ENCODE data around the gene STK35. TPM values are rescaled to one million over a fixed set of nuclear protein-coding genes. Genes with fewer than 3 reads are reported as not detected.

Gene STK35
- total RNA-seq, 2 experiments from 2014 or later = 17.5 to 18.2 TPM

- Mint-ChIP-seq H3K4me3 (no peak overlapping the region), H3K36me3 (peaks cover 25% of the 10 kb centered on the region), H3K27ac (no peak overlapping the region), H3K27me3 (no peaks in the 10 kb centered on the region), H3K9me3 (ENCODE audit: low read depth) (no peaks in the 10 kb centered on the region), H3K4me1 (peaks cover 45% of the 10 kb centered on the region)
- no peak for DNase-seq
- CTCF ChIA-PET = no interaction called here
- ATAC-seq = no peak
Measured at GRCh38 chr20:2114127-2114959, 12.7 kb downstream of the STK35 start.

DNA sequence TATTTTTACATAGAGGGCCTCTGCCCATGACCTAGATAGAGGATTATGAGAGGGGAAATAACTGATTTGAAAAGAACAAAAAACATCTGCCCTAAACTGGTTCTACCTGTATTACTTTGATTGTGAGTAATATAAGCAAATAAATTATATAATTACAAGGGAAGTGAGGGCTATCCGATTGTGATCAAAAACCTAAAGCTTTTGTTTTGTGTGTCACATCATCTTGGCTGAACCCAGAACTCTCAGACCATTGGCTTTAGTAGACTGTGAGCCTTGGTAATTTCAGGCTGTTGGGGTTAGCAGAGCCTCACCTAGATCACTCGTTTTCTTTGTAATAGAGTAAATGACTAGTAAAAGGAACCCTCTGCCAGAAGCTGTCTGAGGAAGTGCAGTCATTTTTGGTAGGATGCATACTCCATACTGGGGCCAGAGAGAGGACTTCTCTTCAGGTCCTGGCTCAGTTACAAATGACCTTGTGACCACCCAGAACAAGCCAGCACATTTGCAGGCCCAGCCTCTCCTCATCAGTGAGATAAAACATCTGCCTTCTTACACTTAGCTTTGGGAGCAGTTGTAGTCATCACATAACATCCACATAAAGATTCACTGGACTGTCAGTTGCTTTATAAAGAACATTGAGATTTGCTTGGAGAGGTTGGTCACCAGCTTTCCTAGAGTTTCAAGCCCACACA is 13.5 kb downstream of the STK35 start:
- Mint-ChIP-seq H3K27ac (no peak overlapping the region), H3K27me3 (no peaks in the 10 kb centered on the region), H3K4me1 (peaks cover 41% of the 10 kb centered on the region), H3K4me3 (no peak overlapping the region), H3K9me3 (ENCODE audit: low read depth) (no peaks in the 10 kb centered on the region), H3K36me3 (peaks cover 31% of the 10 kb centered on the region)
- CTCF ChIA-PET = interaction anchor here (0.8 kb wide), 1 partner anchor 18 kb away, joined by 3 read pairs; no protein-coding TSS in a partner anchor
- ATAC-seq = no peak
- no peak for DNase-seq

DNA sequence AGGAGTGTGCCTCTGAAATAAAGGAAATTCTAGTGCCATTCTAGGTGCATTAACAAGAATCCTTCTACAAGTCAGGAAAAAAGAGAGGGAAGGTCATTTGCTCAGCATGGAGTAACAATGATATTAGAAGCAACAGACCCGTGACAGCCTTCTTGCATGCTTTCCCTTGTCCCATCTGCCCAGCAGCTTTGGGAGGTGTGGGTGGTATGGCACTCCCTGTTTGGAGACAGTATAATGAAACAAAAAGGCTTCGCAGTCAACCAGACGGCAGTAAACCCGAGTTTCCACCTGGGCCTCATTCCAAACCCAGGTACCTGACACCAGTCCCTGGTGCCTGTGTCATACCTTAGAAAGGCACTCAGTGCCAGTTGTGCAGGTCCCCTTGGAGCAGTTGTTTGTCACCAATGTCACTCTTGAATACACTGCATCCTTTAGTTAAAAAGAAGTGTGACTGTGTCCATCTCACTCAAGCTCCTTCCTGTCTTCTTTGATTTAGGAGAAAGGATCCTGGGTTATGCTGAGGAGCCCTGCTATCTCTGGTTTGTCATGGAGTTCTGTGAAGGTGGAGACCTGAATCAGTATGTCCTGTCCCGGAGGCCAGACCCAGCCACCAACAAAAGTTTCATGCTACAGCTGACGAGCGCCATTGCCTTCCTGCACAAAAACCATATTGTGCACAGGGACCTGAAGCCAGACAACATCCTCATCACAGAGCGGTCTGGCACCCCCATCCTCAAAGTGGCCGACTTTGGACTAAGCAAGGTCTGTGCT is 14.7 kb downstream of the STK35 start:
- H3K4me1 Mint-ChIP-seq = peaks cover 34% of the 10 kb centered on the region
- ATAC-seq = no peak
- no peak overlapping the region for H3K27ac Mint-ChIP-seq

DNA sequence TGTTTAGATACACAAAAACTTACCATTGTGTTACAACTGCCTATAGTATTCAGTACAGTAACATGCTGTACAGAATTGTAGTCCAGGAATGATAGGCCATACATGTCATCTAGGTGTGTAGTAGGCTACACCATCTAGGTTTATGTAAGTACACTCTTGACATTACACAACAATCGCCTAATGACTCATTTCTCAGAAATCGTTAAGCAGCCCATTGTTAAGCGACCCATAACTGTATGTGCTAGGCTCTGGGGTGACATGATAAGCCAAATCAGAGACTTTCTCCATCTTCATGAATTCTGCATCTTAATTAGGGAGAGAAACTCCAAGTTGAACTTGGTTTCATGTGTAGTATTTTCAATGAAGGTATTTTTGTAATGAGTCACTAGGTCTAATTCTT is 17.2 kb downstream of the STK35 start:
- no peak overlapping the region for H3K4me3 Mint-ChIP-seq
- no peak for DNase-seq
- peaks cover 39% of the 10 kb centered on the region for H3K36me3 Mint-ChIP-seq
- ATAC-seq = peak; percentile 69
- H3K9me3 Mint-ChIP-seq (ENCODE audit: low read depth) = no peaks in the 10 kb centered on the region
- no peaks in the 10 kb centered on the region for H3K27me3 Mint-ChIP-seq
- H3K4me1 Mint-ChIP-seq = peaks cover 28% of the 10 kb centered on the region
- H3K27ac Mint-ChIP-seq = no peak overlapping the region
- CTCF ChIA-PET = interaction anchor here (1.0 to 1.4 kb wide), 2 partner anchors 16 to 26 kb away, joined by 3 to 5 read pairs; no protein-coding TSS in a partner anchor

More for the DNA sequence above, 14.7 kb downstream of the STK35 start:
- peaks cover 35% of the 10 kb centered on the region for H3K36me3 Mint-ChIP-seq
- no peak overlapping the region for H3K4me3 Mint-ChIP-seq
- H3K27me3 Mint-ChIP-seq = no peaks in the 10 kb centered on the region
- no peaks in the 10 kb centered on the region for H3K9me3 Mint-ChIP-seq (ENCODE audit: low read depth)
- no peak for DNase-seq
- CTCF ChIA-PET = no interaction called here

DNA sequence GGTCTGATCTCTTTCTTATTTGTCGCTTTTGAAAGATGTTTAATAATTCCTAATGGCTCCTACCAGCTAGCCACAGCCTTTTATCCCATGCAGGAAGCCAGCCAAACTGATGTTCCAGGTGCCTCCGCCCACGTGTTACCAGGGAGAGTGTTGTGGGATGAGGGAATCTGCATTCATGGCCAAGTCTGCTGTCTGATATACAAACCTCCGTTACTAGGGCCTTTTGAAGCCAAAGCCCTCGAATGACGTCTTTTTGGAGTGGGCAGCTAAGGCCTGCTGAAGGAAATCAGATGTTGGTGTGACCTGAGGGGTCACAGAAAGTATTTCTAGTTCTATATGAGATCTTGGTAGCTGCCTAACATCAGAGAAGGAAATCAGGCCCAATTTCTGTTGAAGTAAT is 21.3 kb downstream of the STK35 start:
- no peaks in the 10 kb centered on the region for H3K27me3 Mint-ChIP-seq
- peaks cover 25% of the 10 kb centered on the region for H3K36me3 Mint-ChIP-seq
- DNase-seq (no peak), ATAC-seq (no peak)
- no peak overlapping the region for H3K4me3 Mint-ChIP-seq
- H3K27ac Mint-ChIP-seq = no peak overlapping the region
- no peaks in the 10 kb centered on the region for H3K9me3 Mint-ChIP-seq (ENCODE audit: low read depth)
- H3K4me1 Mint-ChIP-seq = peaks cover 27% of the 10 kb centered on the region
- CTCF ChIA-PET = no interaction called here

DNA sequence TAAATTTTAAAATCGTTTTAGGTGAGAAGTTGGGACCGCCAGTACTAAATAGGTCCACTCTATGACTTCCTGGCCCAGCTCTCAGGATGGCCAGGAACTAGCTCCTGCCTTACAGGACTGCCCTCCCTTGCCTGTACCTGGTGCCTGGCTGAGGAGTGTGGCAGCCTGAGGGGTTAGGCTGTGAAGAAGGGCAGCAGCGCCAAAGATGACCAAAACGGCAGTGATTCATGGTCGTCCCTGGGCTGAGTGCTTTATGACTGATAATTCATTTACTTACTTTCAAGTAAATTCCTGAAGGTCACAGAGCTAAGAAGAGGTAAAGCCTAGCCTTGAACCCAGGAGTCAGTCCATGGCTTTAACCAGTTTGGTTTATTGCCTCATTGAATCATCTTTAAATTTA is 22.1 kb downstream of the STK35 start:
- Mint-ChIP-seq H3K4me3 (no peak overlapping the region), H3K9me3 (ENCODE audit: low read depth) (no peaks in the 10 kb centered on the region), H3K27ac (no peak overlapping the region), H3K36me3 (peaks cover 22% of the 10 kb centered on the region), H3K4me1 (peaks cover 28% of the 10 kb centered on the region), H3K27me3 (no peaks in the 10 kb centered on the region)
- ATAC-seq = no peak
- no peak for DNase-seq
- CTCF ChIA-PET = no interaction called here

- no peaks in the 10 kb centered on the region for H3K9me3 Mint-ChIP-seq (ENCODE audit: low read depth)
- peaks cover 14% of the 10 kb centered on the region for H3K36me3 Mint-ChIP-seq
- no peak for ATAC-seq
- H3K27ac Mint-ChIP-seq = no peak overlapping the region
- H3K27me3 Mint-ChIP-seq = no peaks in the 10 kb centered on the region
- no peak overlapping the region for H3K4me3 Mint-ChIP-seq
- no peak for DNase-seq
- CTCF ChIA-PET = no interaction called here
- peaks cover 28% of the 10 kb centered on the region for H3K4me1 Mint-ChIP-seq
Measured at GRCh38 chr20:2124564-2125213, 23.1 kb downstream of the STK35 start.

GRCh38 chr20:2125474-2126112 is 24.0 kb downstream of the STK35 start:
- Mint-ChIP-seq H3K4me3 (no peak overlapping the region), H3K27ac (no peak overlapping the region), H3K36me3 (peaks cover 9% of the 10 kb centered on the region), H3K9me3 (ENCODE audit: low read depth) (no peaks in the 10 kb centered on the region), H3K27me3 (no peaks in the 10 kb centered on the region), H3K4me1 (peaks cover 25% of the 10 kb centered on the region)
- ATAC-seq (no peak), DNase-seq (no peak)
- CTCF ChIA-PET = interaction anchor here (0.6 to 0.9 kb wide), 2 partner anchors 33 to 121 kb away, joined by 3 read pairs; no protein-coding TSS in a partner anchor

DNA sequence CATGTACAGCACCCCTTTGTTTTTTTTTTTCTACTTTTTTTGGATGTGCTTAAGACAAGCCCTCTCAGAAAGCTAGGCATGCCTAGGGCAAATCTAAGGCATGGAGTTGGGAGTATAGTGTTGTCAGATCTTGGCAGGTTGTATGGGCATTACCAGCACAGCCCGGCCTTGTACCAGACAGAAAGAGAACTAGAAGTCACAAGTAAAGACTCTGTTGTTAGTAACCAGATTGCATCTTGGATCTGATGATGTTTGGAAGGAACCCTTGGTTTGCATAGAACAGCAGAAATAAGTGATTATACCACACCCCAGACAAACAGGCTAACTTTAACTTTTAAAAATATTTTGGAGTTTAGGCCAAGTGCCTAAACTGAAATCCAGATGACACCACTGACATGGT is 25.6 kb downstream of the STK35 start:
- Mint-ChIP-seq H3K27ac (no peak overlapping the region), H3K4me3 (no peak overlapping the region), H3K4me1 (peaks cover 28% of the 10 kb centered on the region), H3K27me3 (no peaks in the 10 kb centered on the region), H3K9me3 (ENCODE audit: low read depth) (no peaks in the 10 kb centered on the region), H3K36me3 (no peaks in the 10 kb centered on the region)
- no peak for DNase-seq
- no peak for ATAC-seq
- CTCF ChIA-PET = no interaction called here

DNA sequence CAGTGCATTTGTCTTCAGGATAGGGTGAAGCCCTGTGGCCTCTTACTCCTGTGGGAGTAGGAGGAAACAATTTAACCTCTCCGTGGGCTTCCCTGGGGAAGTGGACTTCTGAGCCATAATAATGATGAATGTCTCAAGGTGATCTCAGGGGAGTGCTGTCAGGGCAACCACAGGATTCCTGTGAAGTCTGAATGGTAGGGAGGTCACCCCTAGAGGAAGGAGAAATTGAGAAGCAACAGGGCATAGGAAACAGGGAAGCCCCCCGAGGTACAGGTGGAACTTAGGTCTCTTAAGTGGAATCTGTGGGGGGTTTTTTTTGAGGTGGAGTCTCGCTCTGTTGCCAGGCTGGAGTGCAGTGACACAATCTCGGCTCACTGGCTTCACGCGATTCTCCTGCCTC is 26.9 kb downstream of the STK35 start:
- no peaks in the 10 kb centered on the region for H3K9me3 Mint-ChIP-seq (ENCODE audit: low read depth)
- no peak overlapping the region for H3K27ac Mint-ChIP-seq
- H3K4me1 Mint-ChIP-seq = peaks cover 28% of the 10 kb centered on the region
- CTCF ChIA-PET = no interaction called here
- DNase-seq (no peak), ATAC-seq (no peak)
- H3K36me3 Mint-ChIP-seq = no peaks in the 10 kb centered on the region
- no peaks in the 10 kb centered on the region for H3K27me3 Mint-ChIP-seq
- H3K4me3 Mint-ChIP-seq = no peak overlapping the region

- CTCF ChIA-PET = no interaction called here
- Mint-ChIP-seq H3K27me3 (no peaks in the 10 kb centered on the region), H3K9me3 (ENCODE audit: low read depth) (no peaks in the 10 kb centered on the region), H3K27ac (no peak overlapping the region), H3K4me1 (peaks cover 28% of the 10 kb centered on the region), H3K4me3 (no peak overlapping the region), H3K36me3 (no peaks in the 10 kb centered on the region)
- DNase-seq (no peak), ATAC-seq (no peak)
Measured at GRCh38 chr20:2130062-2130591, 28.5 kb downstream of the STK35 start.

DNA sequence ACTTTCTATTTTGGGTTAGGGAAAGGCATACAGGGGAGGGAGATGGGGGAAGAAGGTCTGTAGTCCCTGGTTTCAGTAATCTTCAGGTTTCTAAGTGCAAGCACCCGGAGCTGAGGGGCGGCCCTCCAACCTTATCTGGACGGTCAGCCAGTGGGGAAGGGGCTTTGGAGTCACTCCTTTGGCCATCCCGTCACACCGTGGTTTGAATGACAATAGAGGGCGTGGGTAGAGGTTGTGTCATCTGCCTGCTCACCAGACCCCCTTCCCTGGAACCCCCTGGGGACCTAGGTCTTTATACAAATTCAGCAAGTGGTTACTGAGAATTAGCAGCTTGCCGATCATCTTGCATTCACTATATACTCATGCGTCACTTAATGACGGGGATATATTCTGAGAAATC is 29.1 kb downstream of the STK35 start:
- H3K4me3 Mint-ChIP-seq = no peak overlapping the region
- DNase-seq (no peak), ATAC-seq (no peak)
- H3K27ac Mint-ChIP-seq = no peak overlapping the region
- CTCF ChIA-PET = no interaction called here
- H3K27me3 Mint-ChIP-seq = no peaks in the 10 kb centered on the region
- H3K9me3 Mint-ChIP-seq (ENCODE audit: low read depth) = no peaks in the 10 kb centered on the region
- no peaks in the 10 kb centered on the region for H3K36me3 Mint-ChIP-seq
- H3K4me1 Mint-ChIP-seq = peaks cover 28% of the 10 kb centered on the region

GRCh38 chr20:2131366-2131765 is 29.7 kb downstream of the STK35 start:
- Mint-ChIP-seq H3K27me3 (no peaks in the 10 kb centered on the region), H3K4me1 (peaks cover 26% of the 10 kb centered on the region), H3K36me3 (no peaks in the 10 kb centered on the region), H3K4me3 (no peak overlapping the region), H3K9me3 (ENCODE audit: low read depth) (no peaks in the 10 kb centered on the region), H3K27ac (no peak overlapping the region)
- CTCF ChIA-PET = no interaction called here
- no peak for DNase-seq
- no peak for ATAC-seq
